ENCODE data around the gene AK9. TPM values are rescaled to one million over a fixed set of nuclear protein-coding genes. Genes with fewer than 3 reads are reported as not detected.
"Not testable (repeated sequence)": the region's sequence is repeated elsewhere in the genome, so short reads cannot be mapped to it uniquely, and the experiment has no call there.

Gene AK9
- total RNA-seq, 4 donors from 2014 or later = 9.1 to 15.7 (median 13.2) TPM

DNA sequence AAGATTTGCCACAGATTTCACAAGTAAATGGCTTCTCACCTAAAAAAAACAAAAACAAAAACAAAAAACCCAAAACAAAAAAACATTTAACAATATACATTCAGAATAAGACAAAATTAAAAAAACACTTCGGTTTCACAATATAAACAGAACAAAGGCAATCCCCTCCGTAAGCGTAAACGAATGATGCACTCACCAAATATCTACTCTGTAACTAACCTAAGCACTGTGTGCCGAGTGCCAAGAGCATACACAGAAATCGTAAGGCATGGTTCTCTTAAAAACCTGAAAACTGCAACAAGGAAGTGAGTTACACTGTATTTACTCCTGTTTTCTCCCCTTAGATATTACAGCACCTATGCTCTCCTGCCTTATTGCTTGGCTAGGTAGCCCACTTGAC lies 223.3 kb downstream of the AK9 start:
- no peak overlapping the region for H3K27ac ChIP-seq
- no peaks in the 10 kb centered on the region for H3K9me3 ChIP-seq
- H3K4me1 ChIP-seq = peaks cover 0 to 15% (median 0%) of the 10 kb centered on the region in 3 donors
- H3K36me3 ChIP-seq = peaks cover 0 to 97% of the 10 kb centered on the region in 2 donors
- H3K27me3 ChIP-seq = no peaks in the 10 kb centered on the region
- TF ChIP-seq POLR2AphosphoS5 (IDR thresholded peaks at IDR 0.05) (no peak), POLR2A (IDR thresholded peaks at IDR 0.05) (no peak), EP300 (IDR thresholded peaks at IDR 0.05) (no peak)
- no peak for ATAC-seq
- no peak overlapping the region for H3K4me3 ChIP-seq
- WGBS, 2 donors (ENCODE audit: low coverage in 1 of 2) = 81 to 84% methylated on average over 5 to 6 of the region's 6 CpGs

DNA sequence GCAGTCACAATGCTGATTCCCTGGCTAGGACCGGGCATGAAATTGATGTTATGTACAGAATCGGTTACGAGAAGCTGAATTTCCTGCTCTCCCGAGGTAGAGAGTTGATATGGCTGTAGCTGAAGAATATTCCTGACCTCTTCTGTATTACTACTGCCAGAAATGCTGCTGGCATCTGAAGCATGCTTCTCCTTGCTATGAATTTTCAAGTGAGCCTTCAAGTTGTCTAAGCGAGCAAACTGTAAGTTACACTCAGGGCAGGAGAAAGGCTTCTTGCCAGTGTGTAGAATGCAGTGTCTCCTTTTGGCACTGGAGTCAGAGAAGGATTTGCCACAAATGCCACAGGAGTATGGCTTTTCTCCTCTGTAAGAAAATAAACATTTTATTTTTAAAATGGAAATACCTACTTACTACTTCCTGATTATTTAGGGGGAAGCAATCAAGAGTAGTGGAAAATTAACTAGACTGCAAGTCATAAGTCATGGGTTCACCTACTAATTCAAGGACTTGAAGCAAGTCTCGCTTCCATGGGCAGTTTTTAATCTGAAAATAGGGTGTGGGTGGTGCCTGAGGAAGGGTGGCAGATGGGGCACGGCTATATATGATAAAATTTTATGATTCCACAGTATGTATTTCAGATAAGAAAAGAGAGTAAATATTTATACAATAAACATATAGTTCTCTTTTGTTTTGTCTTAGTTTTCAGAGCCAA lies 224.6 kb downstream of the AK9 start:
- ATAC-seq = no peak
- Histone ChIP-seq H3K9me3 (no peaks in the 10 kb centered on the region), H3K4me3 (no peak overlapping the region), H3K36me3 (peaks cover 0 to 94% of the 10 kb centered on the region in 2 donors), H3K4me1 (peaks cover 0 to 15% (median 0%) of the 10 kb centered on the region in 3 donors), H3K27me3 (no peaks in the 10 kb centered on the region), H3K27ac (peak overlapping the region in 3 of 4 donors; percentile 3 to 32 (median 29))
- TF ChIP-seq POLR2AphosphoS5 (IDR thresholded peaks at IDR 0.05) = no peak
- no peak for TF ChIP-seq POLR2A (IDR thresholded peaks at IDR 0.05)
- TF ChIP-seq, protein P1, sequence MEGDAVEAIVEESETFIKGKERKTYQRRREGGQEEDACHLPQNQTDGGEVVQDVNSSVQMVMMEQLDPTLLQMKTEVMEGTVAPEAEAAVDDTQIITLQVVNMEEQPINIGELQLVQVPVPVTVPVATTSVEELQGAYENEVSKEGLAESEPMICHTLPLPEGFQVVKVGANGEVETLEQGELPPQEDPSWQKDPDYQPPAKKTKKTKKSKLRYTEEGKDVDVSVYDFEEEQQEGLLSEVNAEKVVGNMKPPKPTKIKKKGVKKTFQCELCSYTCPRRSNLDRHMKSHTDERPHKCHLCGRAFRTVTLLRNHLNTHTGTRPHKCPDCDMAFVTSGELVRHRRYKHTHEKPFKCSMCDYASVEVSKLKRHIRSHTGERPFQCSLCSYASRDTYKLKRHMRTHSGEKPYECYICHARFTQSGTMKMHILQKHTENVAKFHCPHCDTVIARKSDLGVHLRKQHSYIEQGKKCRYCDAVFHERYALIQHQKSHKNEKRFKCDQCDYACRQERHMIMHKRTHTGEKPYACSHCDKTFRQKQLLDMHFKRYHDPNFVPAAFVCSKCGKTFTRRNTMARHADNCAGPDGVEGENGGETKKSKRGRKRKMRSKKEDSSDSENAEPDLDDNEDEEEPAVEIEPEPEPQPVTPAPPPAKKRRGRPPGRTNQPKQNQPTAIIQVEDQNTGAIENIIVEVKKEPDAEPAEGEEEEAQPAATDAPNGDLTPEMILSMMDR (IDR thresholded peaks at IDR 0.05) = no peak
- no peak for TF ChIP-seq EP300 (IDR thresholded peaks at IDR 0.05)
- 91 to 100% methylated on average over 1 to 2 of the region's 7 CpGs for WGBS, 2 donors (ENCODE audit: low coverage in 1 of 2)

DNA sequence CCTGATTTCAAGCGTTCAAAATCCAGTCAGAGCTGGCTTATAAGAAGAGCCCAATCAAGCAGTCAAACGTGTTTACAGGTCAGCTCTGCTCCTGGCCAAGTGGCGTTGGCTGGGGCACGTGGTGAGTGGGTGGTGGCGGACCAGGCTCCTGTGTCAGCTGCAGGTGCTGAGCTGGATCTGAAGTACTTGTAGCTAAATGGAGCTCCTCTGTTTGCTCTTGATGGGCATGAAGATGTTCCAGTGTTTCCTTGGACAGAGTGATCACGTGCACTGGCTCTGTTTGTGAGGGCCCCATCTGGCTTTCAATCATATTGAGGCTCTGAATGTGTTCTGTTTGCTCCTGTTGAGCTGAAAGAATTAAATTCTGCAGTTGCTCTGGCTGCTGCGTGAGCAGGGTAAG lies 225.2 kb downstream of the AK9 start:
- TF ChIP-seq POLR2A (IDR thresholded peaks at IDR 0.05) = no peak
- TF ChIP-seq POLR2AphosphoS5 (IDR thresholded peaks at IDR 0.05) = no peak
- TF ChIP-seq, protein P1 (IDR thresholded peaks at IDR 0.05) = no peak
- no peak for TF ChIP-seq EP300 (IDR thresholded peaks at IDR 0.05)
- H3K4me3 ChIP-seq = no peak overlapping the region
- H3K4me1 ChIP-seq = peaks cover 0 to 16% (median 0%) of the 10 kb centered on the region in 3 donors
- no peaks in the 10 kb centered on the region for H3K27me3 ChIP-seq
- peaks cover 0 to 88% of the 10 kb centered on the region in 2 donors for H3K36me3 ChIP-seq
- H3K9me3 ChIP-seq = no peaks in the 10 kb centered on the region
- WGBS, 2 donors (ENCODE audit: low coverage in 1 of 2) = 54 to 83% methylated on average over 1 to 2 of the region's 7 CpGs
- no peak for ATAC-seq
- peak overlapping the region in 3 of 4 donors; percentile 3 to 32 (median 29) for H3K27ac ChIP-seq

DNA sequence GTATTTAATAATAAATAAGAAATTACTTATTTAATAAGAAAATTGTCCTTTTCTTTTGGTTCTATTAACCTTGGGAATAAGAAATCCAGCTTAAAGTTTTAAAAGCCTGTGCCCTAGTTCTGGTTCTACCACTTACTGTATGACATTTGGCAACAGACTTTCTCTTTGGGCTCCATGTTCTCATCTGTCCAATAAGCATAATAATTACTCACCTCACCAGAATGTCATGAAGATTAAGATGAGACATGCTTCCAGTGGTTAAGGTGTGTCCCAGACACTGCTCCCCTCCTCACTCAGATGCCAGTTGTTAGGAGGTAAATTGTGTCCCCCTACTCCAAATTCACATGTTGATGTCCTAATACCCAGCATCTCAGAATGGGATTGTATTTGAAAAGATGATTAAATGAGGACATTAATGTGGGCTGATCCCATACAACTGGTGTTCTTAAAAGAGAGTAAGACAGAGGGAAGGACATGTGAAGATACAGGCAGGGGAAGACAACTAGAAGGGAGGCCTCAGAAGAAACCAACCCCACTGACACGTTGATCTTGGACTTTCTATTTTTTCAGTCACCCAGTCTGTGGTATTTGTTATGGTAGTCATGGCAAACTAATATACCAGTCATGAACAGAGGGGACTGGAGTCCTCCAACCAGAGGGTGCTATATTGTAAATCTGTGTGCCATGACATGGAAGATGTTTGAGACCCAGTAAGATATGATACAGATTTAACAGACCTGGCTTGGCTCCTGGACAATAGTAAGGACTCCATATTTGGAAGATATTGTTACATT lies 229.1 kb downstream of the AK9 start:
- ATAC-seq = no peak
- WGBS, 2 donors (ENCODE audit: low coverage in 1 of 2) = 57 to 60% methylated on average over 1 of the region's 1 CpG
- Histone ChIP-seq H3K27me3 (no peaks in the 10 kb centered on the region), H3K4me1 (peaks cover 0 to 25% (median 0%) of the 10 kb centered on the region in 3 donors), H3K9me3 (no peaks in the 10 kb centered on the region), H3K4me3 (no peak overlapping the region), H3K27ac (no peak overlapping the region), H3K36me3 (peaks cover 0 to 50% of the 10 kb centered on the region in 2 donors)
- no peak for TF ChIP-seq POLR2AphosphoS5 (IDR thresholded peaks at IDR 0.05)
- TF ChIP-seq, protein P1 (IDR thresholded peaks at IDR 0.05) = no peak

DNA sequence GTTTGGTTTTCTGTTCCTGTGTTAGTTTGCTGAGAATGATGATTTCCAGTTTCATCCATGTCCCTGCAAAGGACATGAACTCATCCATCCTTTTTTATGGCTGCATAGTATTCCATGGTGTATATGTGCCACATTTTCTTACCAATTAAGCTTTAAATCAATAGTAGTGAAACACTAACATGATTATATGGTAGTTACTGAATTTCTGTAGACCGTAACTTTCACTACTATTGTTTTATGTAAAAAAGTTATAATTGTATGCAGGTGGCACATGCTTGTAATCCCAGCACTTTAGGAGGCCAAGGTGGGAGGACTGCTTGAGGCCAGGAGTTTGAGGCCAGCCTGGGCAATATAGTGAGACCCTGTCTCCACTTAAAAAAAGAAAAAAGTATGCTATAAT lies 229.8 kb downstream of the AK9 start:
- not testable (repeated sequence) for H3K4me3 ChIP-seq, H3K27me3 ChIP-seq, H3K27ac ChIP-seq, ATAC-seq, H3K9me3 ChIP-seq
- WGBS, 2 donors (ENCODE audit: low coverage in 1 of 2) = 100% methylated on average over 1 of the region's 1 CpG
- peaks cover 0 to 43% of the 10 kb centered on the region in 2 donors for H3K36me3 ChIP-seq
- H3K4me1 ChIP-seq = peaks cover 0 to 27% (median 2%) of the 10 kb centered on the region in 3 donors
